PC-3 (cell line): ENCODE data around the gene OR2H1. TPM values are rescaled to one million over a fixed set of nuclear protein-coding genes. Genes with fewer than 3 reads are reported as not detected.

ENCODE experiments used
- ATAC-seq: fragments of 200-7000 bp; cut with Tn5 transposase; 2 replicates; pipeline ENCODE4 v1.9.1; 2020; ENCODE audit warnings: mild to moderate bottlenecking, moderate library complexity
- BruUV-seq: library from RNA; stranded (reverse); fragments of 400-500 nt; replicated peaks from 2 replicates; lab custom pipeline; 2021; lab: Mats Ljungman, UMichigan
- CTCF ChIA-PET: fragments of 300-600 bp; sonication (Branson Sonifier 250); formaldehyde crosslinking; loops from one replicate; lab custom pipeline; 2022; ENCODE audit warnings: antibody characterized with exemption; lab: Charles Lee
- POLR2A ChIA-PET: fragments of 300-600 bp; sonication (Branson Sonifier 250); formaldehyde crosslinking; loops from one replicate; lab custom pipeline; 2022; ENCODE audit warnings: antibody characterized with exemption; ENCODE audit not compliant: unreplicated experiment; lab: Charles Lee
- DNase-seq: peaks from one replicate; pipeline ENCODE4 v3.0.0-alpha.2; 2015
- H2AFZ ChIP-seq: fragments of 300-600 bp; sonication (generic); 2 replicates; pipeline ENCODE4 v1.6.0; 2016; ENCODE audit warnings: antibody characterized with exemption, low read length
- H3F3A ChIP-seq: fragments of 300-600 bp; sonication (generic); one replicate; pipeline ENCODE4 v1.6.0; 2017; ENCODE audit warnings: antibody characterized with exemption, low read length, control low read depth, mild to moderate bottlenecking; ENCODE audit not compliant: unreplicated experiment
- H3K27ac ChIP-seq: fragments of 300-600 bp; sonication (generic); 2 replicates; pipeline ENCODE4 v1.5.1; 2016; ENCODE audit warnings: mild to moderate bottlenecking, low read length
- H3K27me3 ChIP-seq: fragments of 300-600 bp; sonication (generic); 2 replicates; pipeline ENCODE4 v1.6.1; 2016; ENCODE audit warnings: low read length, mixed read lengths
- H3K36me3 ChIP-seq: fragments of 300-600 bp; sonication (generic); 2 replicates; pipeline ENCODE4 v1.6.1; 2016; ENCODE audit warnings: low read depth, mixed run types, low read length, mixed read lengths
- H3K4me1 ChIP-seq: fragments of 300-600 bp; sonication (generic); 2 replicates; pipeline ENCODE4 v1.5.1; 2016; ENCODE audit warnings: low read length; ENCODE audit not compliant: insufficient read depth
- H3K4me2 ChIP-seq: fragments of 300-600 bp; sonication (generic); 2 replicates; pipeline ENCODE4 v1.6.0; 2016; ENCODE audit warnings: low read length
- H3K4me3 ChIP-seq: fragments of 300-600 bp; sonication (generic); 2 replicates; pipeline ENCODE4 v1.5.1; 2016; ENCODE audit warnings: mild to moderate bottlenecking, low read length, mixed read lengths
- H3K79me2 ChIP-seq: fragments of 300-600 bp; sonication (generic); 2 replicates; pipeline ENCODE4 v1.6.1; 2017; ENCODE audit warnings: low read length, mixed read lengths
- H3K9ac ChIP-seq: fragments of 300-600 bp; sonication (generic); 2 replicates; pipeline ENCODE4 v1.6.0; 2016; ENCODE audit warnings: mild to moderate bottlenecking, low read length
- H3K9me2 ChIP-seq: fragments of 300-600 bp; sonication (generic); replicated peaks from 2 replicates; pipeline ENCODE4 v1.6.1; 2016; ENCODE audit warnings: mixed run types, low read length, mixed read lengths
- H3K9me3 ChIP-seq: fragments of 300-600 bp; sonication (generic); 2 replicates; pipeline ENCODE4 v1.6.1; 2016; ENCODE audit warnings: low read length, mixed read lengths
- H4K20me1 ChIP-seq: fragments of 300-600 bp; sonication (generic); 2 replicates; pipeline ENCODE4 v1.6.1; 2016; ENCODE audit warnings: low read length, mixed read lengths
- EZH2 ChIP-seq: fragments of 300-600 bp; sonication (generic); IDR thresholded peaks from one replicate; pipeline ENCODE4 v1.6.1; 2017; ENCODE audit warnings: antibody characterized with exemption, mild to moderate bottlenecking, low read length; ENCODE audit not compliant: unreplicated experiment
- EZH2phosphoT487 ChIP-seq: fragments of 300-600 bp; sonication (generic); IDR thresholded peaks from 2 replicates; pipeline ENCODE4 v1.6.1; 2018; ENCODE audit warnings: mild to moderate bottlenecking, antibody characterized with exemption, low read length, borderline replicate concordance
- intact Hi-C: fragments of 100-400 bp; cut with micrococcal nuclease; formaldehyde crosslinking; loops from 2 replicates; pipeline ENCODE4 v1.9.0; 2023
- total RNA-seq: library from RNA; depleted of rRNA; stranded (reverse); fragments of >200 nt; gene quantifications from 2 replicates; pipeline ENCODE4 v1.2.3, GENCODE V29; 2014
- TF ChIP-seq, protein P1 (sequence below): fragments of 300-600 bp; sonication (generic); conservative IDR thresholded peaks from 2 replicates; pipeline ENCODE4 v1.5.1; 2017; ENCODE audit warnings: antibody characterized with exemption, low read depth, mild to moderate bottlenecking, low read length

OR2H1 gene
- total RNA-seq, 1 experiment from 2014 or later: not detected

DNA sequence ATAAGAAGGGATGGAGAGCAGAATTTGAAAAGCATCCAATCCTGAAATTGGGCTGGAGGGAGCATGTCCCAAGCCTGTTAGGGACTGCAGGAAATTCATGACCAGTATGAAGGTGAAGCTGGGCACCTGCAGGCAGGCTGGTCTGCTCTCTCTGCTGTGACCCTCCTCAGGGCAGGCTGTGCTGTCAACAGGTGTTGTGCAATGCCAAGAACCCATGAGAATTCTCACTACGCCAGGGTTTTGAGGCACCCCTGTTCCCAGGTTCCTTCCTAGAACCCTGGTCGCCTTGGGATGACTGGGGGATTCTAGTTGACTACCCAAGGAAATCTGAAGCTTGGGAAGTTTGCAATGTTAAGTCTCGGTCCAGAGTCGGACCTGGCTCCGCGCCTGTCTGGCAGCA is 44.2 kb downstream of the OR2H1 start:
- H4K20me1 ChIP-seq: no peaks in the 10 kb centered on the region
- no TSS peak for BruUV-seq
- POLR2A ChIA-PET: no interaction called here

GRCh38 chr6:29502181-29502580 is 45.2 kb downstream of the OR2H1 start:
- no peak overlapping the region for H3K4me3 ChIP-seq
- DNase-seq (no peak), ATAC-seq (no peak)
- TF ChIP-seq EZH2 (no peak), EZH2phosphoT487 (no peak)
- TF ChIP-seq, protein P1, sequence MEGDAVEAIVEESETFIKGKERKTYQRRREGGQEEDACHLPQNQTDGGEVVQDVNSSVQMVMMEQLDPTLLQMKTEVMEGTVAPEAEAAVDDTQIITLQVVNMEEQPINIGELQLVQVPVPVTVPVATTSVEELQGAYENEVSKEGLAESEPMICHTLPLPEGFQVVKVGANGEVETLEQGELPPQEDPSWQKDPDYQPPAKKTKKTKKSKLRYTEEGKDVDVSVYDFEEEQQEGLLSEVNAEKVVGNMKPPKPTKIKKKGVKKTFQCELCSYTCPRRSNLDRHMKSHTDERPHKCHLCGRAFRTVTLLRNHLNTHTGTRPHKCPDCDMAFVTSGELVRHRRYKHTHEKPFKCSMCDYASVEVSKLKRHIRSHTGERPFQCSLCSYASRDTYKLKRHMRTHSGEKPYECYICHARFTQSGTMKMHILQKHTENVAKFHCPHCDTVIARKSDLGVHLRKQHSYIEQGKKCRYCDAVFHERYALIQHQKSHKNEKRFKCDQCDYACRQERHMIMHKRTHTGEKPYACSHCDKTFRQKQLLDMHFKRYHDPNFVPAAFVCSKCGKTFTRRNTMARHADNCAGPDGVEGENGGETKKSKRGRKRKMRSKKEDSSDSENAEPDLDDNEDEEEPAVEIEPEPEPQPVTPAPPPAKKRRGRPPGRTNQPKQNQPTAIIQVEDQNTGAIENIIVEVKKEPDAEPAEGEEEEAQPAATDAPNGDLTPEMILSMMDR: no peak
- H3K4me2 ChIP-seq: no peak overlapping the region
- peaks cover 60% of the 10 kb centered on the region for H3K27me3 ChIP-seq
- no peaks in the 10 kb centered on the region for H3F3A ChIP-seq
- no peaks in the 10 kb centered on the region for H3K9me3 ChIP-seq
- intact Hi-C loops: no loop called here
- H3K9ac ChIP-seq: no peak overlapping the region
- no TSS peak for BruUV-seq
- no peaks in the 10 kb centered on the region for H3K36me3 ChIP-seq
- POLR2A ChIA-PET: no interaction called here
- H3K79me2 ChIP-seq: no peaks in the 10 kb centered on the region
- CTCF ChIA-PET: no interaction called here
- H2AFZ ChIP-seq: no peak overlapping the region
- no peaks in the 10 kb centered on the region for H3K4me1 ChIP-seq
- H3K9me2 ChIP-seq: no peaks in the 10 kb centered on the region
- no peaks in the 10 kb centered on the region for H4K20me1 ChIP-seq
- H3K27ac ChIP-seq: no peak overlapping the region

More for the DNA sequence above, 44.2 kb downstream of the OR2H1 start:
- Histone ChIP-seq H3F3A (no peaks in the 10 kb centered on the region), H3K27me3 (peaks cover 49% of the 10 kb centered on the region), H3K79me2 (no peaks in the 10 kb centered on the region), H3K9me2 (no peaks in the 10 kb centered on the region), H3K4me1 (no peaks in the 10 kb centered on the region), H3K4me3 (no peak overlapping the region), H3K36me3 (no peaks in the 10 kb centered on the region), H3K4me2 (no peak overlapping the region), H3K27ac (no peak overlapping the region), H2AFZ (no peak overlapping the region), H3K9ac (no peak overlapping the region), H3K9me3 (no peaks in the 10 kb centered on the region)
- TF ChIP-seq EZH2phosphoT487 (no peak), EZH2 (no peak)
- TF ChIP-seq, protein P1: no peak
- CTCF ChIA-PET: no interaction called here
- intact Hi-C loops: no loop called here
- ATAC-seq (no peak), DNase-seq (no peak)

DNA sequence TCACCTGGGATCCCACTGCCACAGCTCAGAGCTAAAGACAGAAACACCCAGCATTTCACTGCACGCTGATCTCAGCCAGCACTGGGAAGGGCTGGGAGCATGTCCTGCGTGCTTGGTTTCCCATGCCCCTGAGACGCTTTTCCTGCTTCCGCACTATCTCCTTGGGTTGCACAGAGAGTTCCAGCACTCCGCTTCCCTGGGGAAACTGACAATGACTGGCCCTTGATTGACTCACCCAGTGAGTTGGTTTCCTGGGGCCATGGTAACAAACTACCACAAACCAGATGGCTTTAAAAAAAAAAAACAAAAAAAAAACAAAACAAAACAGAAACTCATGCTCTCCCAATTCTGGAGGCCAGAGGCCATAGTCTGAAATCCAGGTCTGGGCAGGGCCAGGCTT is 45.6 kb downstream of the OR2H1 start:
- Histone ChIP-seq H3K27ac (no peak overlapping the region), H4K20me1 (no peaks in the 10 kb centered on the region), H2AFZ (no peak overlapping the region), H3K9me2 (no peaks in the 10 kb centered on the region), H3K4me1 (no peaks in the 10 kb centered on the region), H3K79me2 (no peaks in the 10 kb centered on the region), H3K9me3 (no peaks in the 10 kb centered on the region), H3K9ac (no peak overlapping the region), H3K4me2 (no peak overlapping the region), H3K27me3 (peaks cover 64% of the 10 kb centered on the region), H3F3A (no peaks in the 10 kb centered on the region), H3K4me3 (no peak overlapping the region), H3K36me3 (no peaks in the 10 kb centered on the region)
- TF ChIP-seq EZH2phosphoT487: no peak
- no peak for TF ChIP-seq EZH2
- TF ChIP-seq, protein P1: no peak
- intact Hi-C loops: no loop called here
- ATAC-seq (no peak), DNase-seq (no peak)
- POLR2A ChIA-PET: no interaction called here
- CTCF ChIA-PET: no interaction called here
- no TSS peak for BruUV-seq
